Astrocyte of the spinal cord (primary cell): ENCODE results near the gene CHAF1A.

Experiments
- DNase-seq: peaks from one replicate; pipeline ENCODE4 v3.0.0; 2011; ENCODE audit warnings: low read depth, low spot score
- H3K4me3 ChIP-seq: 2 replicates; pipeline ENCODE4 v1.5.1; 2011; ENCODE audit warnings: low read depth, mild to moderate bottlenecking, low read length, moderate library complexity
- in situ Hi-C: cut with HindIII; loops from 2 replicates; pipeline ENCODE4 v1.10.0; 2017; ENCODE audit warnings: low sequenced_read_pairs
- TF ChIP-seq, protein P1 (sequence below): IDR thresholded peaks from 2 replicates; pipeline ENCODE4 v1.5.1; 2012; ENCODE audit warnings: low read depth, mild to moderate bottlenecking, low read length, inconsistent platforms

The CHAF1A gene

DNA sequence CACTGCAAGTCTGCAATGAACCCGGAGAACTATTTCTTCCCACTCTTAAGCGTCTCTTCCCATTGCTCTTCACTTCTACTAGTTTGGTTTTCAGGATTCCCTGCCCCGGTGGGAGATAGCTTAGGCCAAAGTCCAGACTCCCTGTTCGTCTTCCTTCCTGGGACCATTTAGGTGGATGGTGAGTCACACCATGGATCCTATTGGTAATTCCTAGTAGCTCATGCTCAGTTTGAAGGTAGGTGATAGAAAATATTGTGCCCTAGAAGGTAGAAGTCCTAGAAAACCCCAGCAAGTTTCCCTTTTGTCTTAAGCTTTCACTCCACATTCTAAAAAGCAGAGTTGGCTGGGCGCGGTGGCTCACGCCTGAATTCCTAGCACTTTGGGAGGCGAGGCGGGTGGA lies 13.8 kb downstream of the CHAF1A start:
- in situ Hi-C loops, result no loop called here
- DNase-seq, result no peak
- TF ChIP-seq, protein P1, sequence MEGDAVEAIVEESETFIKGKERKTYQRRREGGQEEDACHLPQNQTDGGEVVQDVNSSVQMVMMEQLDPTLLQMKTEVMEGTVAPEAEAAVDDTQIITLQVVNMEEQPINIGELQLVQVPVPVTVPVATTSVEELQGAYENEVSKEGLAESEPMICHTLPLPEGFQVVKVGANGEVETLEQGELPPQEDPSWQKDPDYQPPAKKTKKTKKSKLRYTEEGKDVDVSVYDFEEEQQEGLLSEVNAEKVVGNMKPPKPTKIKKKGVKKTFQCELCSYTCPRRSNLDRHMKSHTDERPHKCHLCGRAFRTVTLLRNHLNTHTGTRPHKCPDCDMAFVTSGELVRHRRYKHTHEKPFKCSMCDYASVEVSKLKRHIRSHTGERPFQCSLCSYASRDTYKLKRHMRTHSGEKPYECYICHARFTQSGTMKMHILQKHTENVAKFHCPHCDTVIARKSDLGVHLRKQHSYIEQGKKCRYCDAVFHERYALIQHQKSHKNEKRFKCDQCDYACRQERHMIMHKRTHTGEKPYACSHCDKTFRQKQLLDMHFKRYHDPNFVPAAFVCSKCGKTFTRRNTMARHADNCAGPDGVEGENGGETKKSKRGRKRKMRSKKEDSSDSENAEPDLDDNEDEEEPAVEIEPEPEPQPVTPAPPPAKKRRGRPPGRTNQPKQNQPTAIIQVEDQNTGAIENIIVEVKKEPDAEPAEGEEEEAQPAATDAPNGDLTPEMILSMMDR, result no peak
- no peak overlapping the region for H3K4me3 ChIP-seq

DNA sequence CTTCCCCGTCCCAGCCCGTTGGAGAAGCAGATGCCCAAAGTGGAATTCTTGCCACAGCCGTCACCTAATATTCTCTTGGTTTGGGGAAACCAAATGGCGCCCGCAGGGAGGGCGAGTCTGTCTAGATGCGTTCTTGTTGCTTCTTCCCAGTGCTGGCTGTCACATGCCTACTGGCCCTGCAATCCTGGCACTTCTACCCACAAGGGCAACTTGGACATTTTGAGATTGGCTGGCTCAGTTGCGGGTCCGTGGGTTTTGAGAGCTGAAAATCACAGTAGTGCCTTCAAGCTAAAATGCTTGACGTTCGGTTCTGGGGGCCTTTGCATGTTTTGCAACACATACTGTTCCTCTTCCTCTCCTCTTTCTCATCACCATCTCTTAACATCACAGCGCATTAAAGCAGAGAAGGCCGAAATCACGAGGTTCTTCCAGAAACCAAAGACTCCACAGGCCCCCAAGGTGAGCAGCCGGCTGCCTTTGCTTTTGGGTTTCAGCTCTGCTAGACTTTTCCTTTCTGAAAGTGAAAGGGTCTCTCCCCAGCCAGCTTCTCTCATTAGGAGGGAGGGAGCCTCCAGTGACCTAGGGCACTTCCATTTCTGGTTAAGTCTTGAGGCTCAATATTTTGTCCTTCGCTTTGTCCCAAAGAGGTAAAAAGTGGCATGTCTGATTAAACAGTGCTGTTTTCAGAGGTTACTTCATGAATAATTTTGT lies 21.1 kb downstream of the CHAF1A start:
- H3K4me3 ChIP-seq, result no peak overlapping the region
- in situ Hi-C loops, result no loop called here
- no peak for DNase-seq
- TF ChIP-seq, protein P1, result no peak

DNA sequence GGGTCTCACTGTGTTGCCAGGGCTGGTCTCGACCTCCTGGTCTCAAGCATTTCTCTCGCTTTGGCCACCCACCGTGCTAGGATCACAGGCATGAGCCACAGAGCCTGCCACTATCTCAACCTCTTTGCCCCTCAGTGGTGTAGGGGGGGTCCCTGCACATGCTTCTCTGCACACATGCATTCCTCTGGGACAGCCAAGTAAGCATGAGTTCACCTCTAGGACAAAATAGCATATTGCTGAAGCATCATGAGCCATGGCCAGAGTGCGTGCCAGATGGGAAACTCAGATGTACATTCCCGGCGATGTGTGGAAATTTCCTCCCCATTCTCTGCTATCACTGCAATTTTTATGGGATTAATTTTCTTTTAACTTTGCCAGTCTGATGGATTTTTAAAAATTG lies 23.1 kb downstream of the CHAF1A start:
- in situ Hi-C loops, result no loop called here
- TF ChIP-seq, protein P1, result no peak
- no peak overlapping the region for H3K4me3 ChIP-seq
- DNase-seq, result peak; percentile 57

DNA sequence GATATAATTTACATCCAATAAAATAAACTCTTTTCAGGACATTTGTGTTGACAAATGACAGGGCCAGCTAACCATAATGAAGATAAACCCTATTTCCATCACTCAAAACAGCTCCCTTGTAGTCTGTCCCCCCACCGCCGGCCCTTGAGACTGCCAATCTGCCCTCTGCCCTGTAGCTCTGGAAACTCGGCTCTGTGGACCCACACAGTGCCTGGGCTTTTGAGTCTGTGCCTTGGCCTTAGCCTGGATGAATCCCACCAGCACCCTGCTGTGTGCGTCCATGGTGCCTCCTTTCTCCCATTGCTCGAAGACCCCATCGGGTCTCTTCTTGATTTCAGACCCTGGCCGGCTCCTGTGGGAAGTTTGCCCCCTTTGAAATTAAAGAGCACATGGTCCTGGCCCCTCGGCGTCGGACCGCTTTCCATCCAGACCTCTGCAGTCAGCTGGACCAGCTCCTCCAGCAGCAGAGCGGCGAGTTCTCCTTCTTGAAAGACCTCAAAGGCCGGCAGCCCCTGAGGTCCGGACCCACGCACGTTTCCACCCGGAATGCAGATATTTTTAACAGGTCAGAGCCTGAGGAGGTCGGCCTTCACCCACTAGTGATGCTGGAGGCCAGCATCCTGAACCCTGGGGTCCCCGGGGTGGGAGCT lies 26.0 kb downstream of the CHAF1A start:
- DNase-seq, result no peak
- in situ Hi-C loops, result no loop called here
- TF ChIP-seq, protein P1, result no peak
- H3K4me3 ChIP-seq, result no peak overlapping the region

DNA sequence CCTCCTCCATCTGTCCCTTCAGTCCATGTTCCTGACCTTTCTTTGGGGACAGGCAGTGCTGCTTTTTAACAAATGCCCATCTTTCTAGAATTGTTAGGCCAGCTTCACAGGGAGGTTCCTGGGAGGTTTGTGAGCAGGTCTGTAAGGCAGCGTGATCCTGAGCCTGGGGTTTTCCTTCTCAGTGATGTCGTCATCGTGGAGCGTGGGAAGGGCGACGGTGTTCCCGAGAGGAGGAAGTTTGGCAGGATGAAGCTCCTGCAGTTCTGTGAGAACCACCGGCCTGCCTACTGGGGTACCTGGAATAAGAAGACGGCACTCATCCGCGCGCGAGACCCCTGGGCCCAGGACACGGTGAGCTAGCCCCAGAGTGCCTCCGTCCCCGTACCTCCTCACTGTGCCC lies 26.8 kb downstream of the CHAF1A start:
- H3K4me3 ChIP-seq, result no peak overlapping the region
- no peak for DNase-seq
- in situ Hi-C loops, result no loop called here
- TF ChIP-seq, protein P1, result no peak

DNA sequence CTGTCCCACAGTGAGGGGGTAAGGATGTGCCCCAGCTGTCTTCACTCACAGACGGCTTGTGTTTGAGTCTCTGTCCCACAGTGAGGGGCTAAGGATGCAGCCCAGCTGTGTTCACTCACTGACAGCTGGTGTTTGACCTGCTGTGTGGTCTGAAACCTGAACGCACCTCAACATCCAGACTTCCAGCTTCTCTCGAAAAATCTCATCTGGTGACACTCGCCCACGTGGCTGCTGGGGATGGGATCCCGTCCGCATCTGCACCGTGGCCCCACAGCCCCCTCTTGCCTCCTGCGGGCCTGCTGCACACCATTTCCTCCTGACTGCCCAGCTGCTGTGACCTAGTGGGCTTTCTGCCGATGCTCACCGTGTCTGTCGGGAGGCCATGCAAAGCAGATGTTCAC lies 27.3 kb downstream of the CHAF1A start:
- in situ Hi-C loops, result no loop called here
- H3K4me3 ChIP-seq, result no peak overlapping the region

More for the DNA sequence above, 27.3 kb downstream of the CHAF1A start:
- TF ChIP-seq, protein P1, result no peak
- DNase-seq, result no peak
